Hepatocyte (in vitro differentiated cells): ENCODE results near the gene HEPHL1. TPM values are rescaled to one million over a fixed set of nuclear protein-coding genes. Genes with fewer than 3 reads are reported as not detected.
"Not testable (repeated sequence)": the region's sequence is repeated elsewhere in the genome, so short reads cannot be mapped to it uniquely, and the experiment has no call there.

Experiments
- DNase-seq: peaks from one replicate; pipeline ENCODE4 v3.0.0-alpha.2; 2016; ENCODE audit warnings: low spot score
- H2AFZ ChIP-seq: fragments of 200-600 bp; sonication (generic); 2 replicates; pipeline ENCODE4 v1.6.0; 2016; ENCODE audit warnings: antibody characterized with exemption, mild to moderate bottlenecking
- H3K27ac ChIP-seq: fragments of 200-600 bp; sonication (generic); 2 replicates; pipeline ENCODE4 v1.5.1; 2016; ENCODE audit warnings: mild to moderate bottlenecking
- H3K27me3 ChIP-seq: fragments of 200-600 bp; sonication (generic); 2 replicates; pipeline ENCODE4 v1.6.1; 2016
- H3K36me3 ChIP-seq: fragments of 200-600 bp; sonication (generic); replicated peaks from 2 replicates; pipeline ENCODE4 v1.5.1; 2016; ENCODE audit warnings: low read depth; ENCODE audit not compliant: insufficient read depth
- H3K4me1 ChIP-seq: fragments of 200-600 bp; sonication (generic); 2 replicates; pipeline ENCODE4 v1.5.1; 2016; ENCODE audit warnings: mild to moderate bottlenecking, moderate library complexity; ENCODE audit not compliant: insufficient read depth
- H3K4me2 ChIP-seq: fragments of 200-600 bp; sonication (generic); 2 replicates; pipeline ENCODE4 v1.6.0; 2016
- H3K4me3 ChIP-seq: fragments of 200-600 bp; sonication (generic); 2 replicates; pipeline ENCODE4 v1.5.1; 2016; ENCODE audit warnings: mild to moderate bottlenecking
- H3K79me2 ChIP-seq: fragments of 200-600 bp; sonication (generic); 2 replicates; pipeline ENCODE4 v1.6.0; 2017; ENCODE audit warnings: mild to moderate bottlenecking
- H3K9me2 ChIP-seq: fragments of 200-600 bp; sonication (generic); replicated peaks from 2 replicates; pipeline ENCODE4 v1.6.0; 2017; ENCODE audit warnings: mild to moderate bottlenecking; ENCODE audit not compliant: insufficient read depth
- H3K9me3 ChIP-seq: fragments of 200-600 bp; sonication (generic); 2 replicates; pipeline ENCODE4 v1.5.1; 2016; ENCODE audit warnings: low read depth, mild to moderate bottlenecking
- H4K20me1 ChIP-seq: fragments of 200-600 bp; sonication (generic); 2 replicates; pipeline ENCODE4 v1.6.0; 2016; ENCODE audit warnings: mild to moderate bottlenecking; ENCODE audit not compliant: insufficient read depth, poor library complexity, severe bottlenecking
- EZH2 ChIP-seq: fragments of 200-600 bp; sonication (generic); IDR thresholded peaks from 2 replicates; pipeline ENCODE4 v1.6.1; 2016; ENCODE audit warnings: antibody characterized with exemption, mild to moderate bottlenecking, borderline replicate concordance
- EZH2phosphoT487 ChIP-seq: fragments of 200-600 bp; sonication (generic); IDR thresholded peaks from one replicate; pipeline ENCODE4 v1.6.1; 2018; ENCODE audit warnings: antibody characterized with exemption, mild to moderate bottlenecking, low read depth, moderate library complexity; ENCODE audit not compliant: unreplicated experiment, severe bottlenecking
- WGBS: methylation state at CpG from one replicate; pipeline ENCODE4 v1.1.6; 2016; ENCODE audit warnings: low lambda C conversion rate; ENCODE audit errors: missing lambda C conversion rate; 5-methylcytosine and 5-hydroxymethylcytosine counted together
- polyA plus RNA-seq: library from polyadenylated mRNA; unstranded; fragments of >200 nt; fragmentation: Nextera tagmentation; extraction: Ambion mirVana; gene quantifications from 2 replicates; pipeline ENCODE4 v1.2.1, GENCODE V29; 2016
- total RNA-seq: library from RNA; depleted of rRNA; stranded (reverse); fragments of >200 nt; gene quantifications from 2 replicates; pipeline ENCODE4 v1.2.3, GENCODE V29; 2014
- TF ChIP-seq, protein P1 (sequence below): fragments of 200-600 bp; sonication (generic); IDR thresholded peaks from 2 replicates; pipeline ENCODE4 v1.5.1; 2016; ENCODE audit warnings: antibody characterized with exemption, mild to moderate bottlenecking; ENCODE audit not compliant: poor library complexity

The HEPHL1 gene
- total and polyA plus RNA-seq, 2 experiments from 2014 or later, result 0.07 to 0.17 TPM

DNA sequence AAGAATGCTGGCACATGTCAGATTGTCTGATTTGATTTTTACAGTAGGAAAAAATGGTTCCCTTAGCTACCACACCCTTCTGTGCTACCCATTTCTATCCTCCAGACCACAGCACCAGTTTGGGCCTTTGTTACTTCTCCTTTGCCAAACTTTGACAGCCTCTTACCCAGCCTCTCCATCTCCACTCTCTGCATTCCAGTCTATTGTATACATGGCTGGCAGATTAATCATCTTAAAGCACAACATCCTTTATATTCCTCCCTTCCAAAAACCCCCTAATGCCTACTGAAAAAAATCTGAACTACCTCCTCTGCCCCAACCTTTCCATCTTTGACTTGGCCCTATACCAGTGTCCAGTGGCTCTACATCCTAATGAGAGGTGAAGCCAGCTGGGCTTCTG, 96.7 kb downstream of the HEPHL1 start:
- Histone ChIP-seq H2AFZ (no peak overlapping the region), H3K4me1 (no peaks in the 10 kb centered on the region), H3K27me3 (no peaks in the 10 kb centered on the region), H4K20me1 (no peaks in the 10 kb centered on the region), H3K79me2 (no peaks in the 10 kb centered on the region), H3K27ac (no peak overlapping the region), H3K9me3 (no peaks in the 10 kb centered on the region), H3K4me2 (no peak overlapping the region), H3K36me3 (no peaks in the 10 kb centered on the region), H3K4me3 (no peak overlapping the region), H3K9me2 (no peaks in the 10 kb centered on the region)
- TF ChIP-seq EZH2phosphoT487 (no peak), EZH2 (no peak)
- TF ChIP-seq, protein P1, sequence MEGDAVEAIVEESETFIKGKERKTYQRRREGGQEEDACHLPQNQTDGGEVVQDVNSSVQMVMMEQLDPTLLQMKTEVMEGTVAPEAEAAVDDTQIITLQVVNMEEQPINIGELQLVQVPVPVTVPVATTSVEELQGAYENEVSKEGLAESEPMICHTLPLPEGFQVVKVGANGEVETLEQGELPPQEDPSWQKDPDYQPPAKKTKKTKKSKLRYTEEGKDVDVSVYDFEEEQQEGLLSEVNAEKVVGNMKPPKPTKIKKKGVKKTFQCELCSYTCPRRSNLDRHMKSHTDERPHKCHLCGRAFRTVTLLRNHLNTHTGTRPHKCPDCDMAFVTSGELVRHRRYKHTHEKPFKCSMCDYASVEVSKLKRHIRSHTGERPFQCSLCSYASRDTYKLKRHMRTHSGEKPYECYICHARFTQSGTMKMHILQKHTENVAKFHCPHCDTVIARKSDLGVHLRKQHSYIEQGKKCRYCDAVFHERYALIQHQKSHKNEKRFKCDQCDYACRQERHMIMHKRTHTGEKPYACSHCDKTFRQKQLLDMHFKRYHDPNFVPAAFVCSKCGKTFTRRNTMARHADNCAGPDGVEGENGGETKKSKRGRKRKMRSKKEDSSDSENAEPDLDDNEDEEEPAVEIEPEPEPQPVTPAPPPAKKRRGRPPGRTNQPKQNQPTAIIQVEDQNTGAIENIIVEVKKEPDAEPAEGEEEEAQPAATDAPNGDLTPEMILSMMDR, result no peak
- no peak for DNase-seq

DNA sequence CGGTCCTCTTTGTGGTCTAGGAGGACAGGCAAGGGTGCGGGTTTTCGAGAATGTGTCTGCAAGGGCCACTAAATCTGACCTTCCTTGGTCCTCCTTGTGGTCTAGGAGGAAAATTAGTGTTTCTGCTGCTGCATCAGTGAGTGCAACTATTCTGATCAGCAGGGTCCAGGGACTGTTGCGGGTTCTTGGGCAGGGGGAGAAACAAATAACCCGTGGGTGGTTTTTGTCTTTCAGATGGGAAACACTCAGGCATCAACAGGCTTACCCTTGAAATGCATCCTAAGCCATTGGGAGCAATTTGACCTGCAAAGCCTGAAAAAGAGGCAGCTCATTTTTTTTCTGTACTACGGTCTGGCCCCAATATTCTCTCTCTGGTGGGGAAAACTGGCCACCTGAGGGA, 98.5 kb downstream of the HEPHL1 start:
- H4K20me1 ChIP-seq, DNase-seq, H3K79me2 ChIP-seq, H3K9me2 ChIP-seq, H3K36me3 ChIP-seq, H3K4me2 ChIP-seq, H3K27ac ChIP-seq, H2AFZ ChIP-seq, H3K4me1 ChIP-seq, H3K4me3 ChIP-seq, H3K27me3 ChIP-seq, H3K9me3 ChIP-seq: not testable (repeated sequence)
- 70% methylated on average over 6 of the region's 6 CpGs for WGBS

DNA sequence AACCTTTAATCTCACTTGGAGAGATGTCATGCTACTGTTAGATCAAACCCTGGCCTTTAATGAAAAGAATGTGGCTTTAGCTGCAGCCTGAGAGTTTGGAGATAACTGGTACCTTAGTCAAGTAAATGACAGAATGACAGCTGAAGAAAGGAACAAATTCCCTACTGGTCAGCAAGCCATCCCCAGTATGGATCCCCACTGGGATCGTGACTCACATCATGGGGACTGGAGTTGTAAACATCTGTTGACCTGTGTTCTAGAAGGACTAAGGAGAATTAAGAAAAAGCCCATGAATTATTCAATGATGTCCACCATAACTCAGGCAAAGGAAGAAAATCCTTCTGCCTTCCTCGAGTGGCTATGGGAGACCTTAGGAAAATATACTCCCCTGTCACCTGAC, 99.4 kb downstream of the HEPHL1 start:
- WGBS, result 82% methylated on average over 2 of the region's 2 CpGs
- H3K36me3 ChIP-seq, H3K79me2 ChIP-seq, H2AFZ ChIP-seq, H3K4me2 ChIP-seq, H3K27me3 ChIP-seq, H3K9me3 ChIP-seq, H4K20me1 ChIP-seq, H3K27ac ChIP-seq, DNase-seq, H3K4me3 ChIP-seq, H3K4me1 ChIP-seq, H3K9me2 ChIP-seq: not testable (repeated sequence)

DNA sequence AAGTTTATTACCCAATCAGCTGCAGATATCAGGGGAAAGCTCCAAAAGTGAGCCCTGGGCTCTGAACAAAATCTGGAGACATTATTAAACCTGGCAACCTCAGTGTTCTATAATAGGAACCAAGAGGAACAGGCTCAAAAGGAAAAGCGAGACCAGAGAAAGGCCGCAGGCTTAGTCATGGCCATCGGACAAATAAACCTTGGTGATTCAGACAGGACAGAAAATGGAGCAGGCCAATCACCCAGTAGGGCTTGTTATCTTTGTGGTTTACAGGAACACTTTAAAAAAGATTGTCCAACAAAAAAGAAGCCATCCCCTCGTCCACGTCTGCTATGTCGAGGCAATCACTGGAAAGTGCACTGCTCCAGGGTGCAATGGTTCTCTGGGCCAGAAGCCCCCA, 99.8 kb downstream of the HEPHL1 start:
- peaks cover 3% of the 10 kb centered on the region for H3K79me2 ChIP-seq

More for the DNA sequence above, 99.8 kb downstream of the HEPHL1 start:
- H2AFZ ChIP-seq, result no peak overlapping the region
- no peaks in the 10 kb centered on the region for H4K20me1 ChIP-seq
- no peaks in the 10 kb centered on the region for H3K9me3 ChIP-seq
- no peak overlapping the region for H3K4me2 ChIP-seq
- 89% methylated on average over 6 of the region's 6 CpGs for WGBS
- H3K4me1 ChIP-seq, result no peaks in the 10 kb centered on the region
- no peak overlapping the region for H3K4me3 ChIP-seq
- DNase-seq, result no peak
- no peaks in the 10 kb centered on the region for H3K9me2 ChIP-seq
- TF ChIP-seq EZH2 (no peak), EZH2phosphoT487 (no peak)
- TF ChIP-seq, protein P1, result no peak
- H3K36me3 ChIP-seq, result no peaks in the 10 kb centered on the region
- H3K27ac ChIP-seq, result no peak overlapping the region
- H3K27me3 ChIP-seq, result no peaks in the 10 kb centered on the region
